Stimulated activated memory B cell treated with anti-CD40 and anti-IgM and Interleukin-4, amounts not matched to agents 10 μg/mL and 1 μg/mL and 100 μg/mL, for 72 hours (primary cell): Measurements from ENCODE around the gene SDK1.
A peak's percentile ranks its signal among the peaks of the same experiment; 100 is the strongest.

Experiments
- ATAC-seq: fragments of 150-1000 bp; cut with Tn5 transposase; 2 replicates; pipeline ENCODE4 v1.10.0; 2021
- H3K27ac Mint-ChIP-seq: one replicate; pipeline ENCODE4 v1.8.0; 2022; ENCODE audit warnings: mild to moderate bottlenecking, mixed read lengths
- H3K27me3 Mint-ChIP-seq: one replicate; pipeline ENCODE4 v1.8.0; 2022; ENCODE audit warnings: mixed read lengths
- H3K36me3 Mint-ChIP-seq: one replicate; pipeline ENCODE4 v1.8.0; 2022; ENCODE audit warnings: mixed read lengths
- H3K4me1 Mint-ChIP-seq: one replicate; pipeline ENCODE4 v1.8.0; 2022; ENCODE audit warnings: mixed read lengths
- H3K4me3 Mint-ChIP-seq: one replicate; pipeline ENCODE4 v1.8.0; 2022; ENCODE audit warnings: mild to moderate bottlenecking, moderate library complexity, mixed read lengths
- H3K9me3 Mint-ChIP-seq: one replicate; pipeline ENCODE4 v1.8.0; 2022; ENCODE audit warnings: mixed read lengths

Gene SDK1

DNA sequence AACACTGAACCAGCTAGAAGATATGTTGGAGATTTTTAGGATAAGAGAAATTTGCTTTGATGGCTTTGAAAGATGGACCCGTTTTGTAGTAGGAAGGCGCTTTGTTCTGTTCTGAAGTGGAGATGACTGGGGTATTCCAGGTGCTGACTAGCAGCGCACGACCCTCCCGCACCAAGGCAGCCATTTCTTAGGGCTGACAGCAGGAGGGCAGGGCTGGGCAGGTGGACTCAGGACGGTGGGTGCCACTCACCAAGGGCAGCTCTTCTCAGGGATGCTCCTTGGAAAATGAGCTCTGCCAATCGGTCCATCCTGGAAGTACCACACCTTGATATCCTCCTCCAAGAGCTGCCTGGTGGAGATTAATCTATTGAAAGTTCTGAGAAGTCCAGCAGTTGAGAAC, 917.4 kb downstream of the SDK1 start:
- no peak for ATAC-seq
- Mint-ChIP-seq H3K9me3 (peaks cover 3% of the 10 kb centered on the region), H3K27me3 (no peaks in the 10 kb centered on the region), H3K4me3 (no peak overlapping the region), H3K36me3 (no peaks in the 10 kb centered on the region), H3K27ac (no peak overlapping the region), H3K4me1 (no peaks in the 10 kb centered on the region)

DNA sequence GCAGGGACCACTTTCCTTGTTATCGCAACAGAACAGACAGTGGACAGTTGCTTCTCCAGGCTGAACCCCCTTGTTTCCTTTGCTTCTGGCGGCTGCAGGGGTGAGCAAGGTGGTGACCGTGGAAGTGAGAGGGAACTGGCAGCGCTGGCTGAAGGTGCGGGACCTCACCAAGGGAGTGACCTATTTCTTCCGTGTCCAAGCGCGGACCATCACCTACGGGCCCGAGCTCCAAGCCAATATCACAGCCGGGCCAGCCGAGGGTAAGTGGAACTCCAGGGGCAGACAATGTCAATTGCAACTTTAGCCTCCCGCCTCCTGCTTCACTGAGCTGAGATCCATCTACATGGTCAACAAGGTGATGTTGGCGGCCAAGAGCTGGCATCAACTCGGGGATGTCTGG, 919.0 kb downstream of the SDK1 start:
- no peak overlapping the region for H3K4me3 Mint-ChIP-seq
- H3K27me3 Mint-ChIP-seq, result no peaks in the 10 kb centered on the region
- peaks cover 3% of the 10 kb centered on the region for H3K9me3 Mint-ChIP-seq
- ATAC-seq, result no peak
- H3K4me1 Mint-ChIP-seq, result no peaks in the 10 kb centered on the region
- no peak overlapping the region for H3K27ac Mint-ChIP-seq
- no peaks in the 10 kb centered on the region for H3K36me3 Mint-ChIP-seq

DNA sequence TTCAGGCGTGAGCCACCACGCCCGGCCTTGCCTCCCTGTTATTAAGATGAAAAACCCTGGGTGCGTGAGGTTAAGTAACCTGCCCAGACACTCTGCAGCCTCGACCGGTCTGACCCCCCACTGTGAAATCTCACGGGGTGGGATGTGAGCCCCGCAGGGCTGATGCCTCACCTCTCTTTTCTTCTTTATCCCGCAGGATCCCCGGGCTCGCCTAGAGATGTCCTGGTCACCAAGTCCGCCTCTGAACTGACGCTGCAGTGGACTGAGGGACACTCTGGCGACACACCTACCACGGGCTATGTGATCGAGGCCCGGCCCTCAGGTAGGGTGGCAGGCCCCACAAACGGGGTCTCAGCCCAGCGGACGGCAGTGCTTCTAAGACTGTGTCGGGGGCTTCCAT, 920.0 kb downstream of the SDK1 start:
- Mint-ChIP-seq H3K27me3 (no peaks in the 10 kb centered on the region), H3K36me3 (no peaks in the 10 kb centered on the region), H3K4me1 (no peaks in the 10 kb centered on the region), H3K27ac (no peak overlapping the region), H3K9me3 (peaks cover 3% of the 10 kb centered on the region), H3K4me3 (no peak overlapping the region)
- ATAC-seq, result no peak

DNA sequence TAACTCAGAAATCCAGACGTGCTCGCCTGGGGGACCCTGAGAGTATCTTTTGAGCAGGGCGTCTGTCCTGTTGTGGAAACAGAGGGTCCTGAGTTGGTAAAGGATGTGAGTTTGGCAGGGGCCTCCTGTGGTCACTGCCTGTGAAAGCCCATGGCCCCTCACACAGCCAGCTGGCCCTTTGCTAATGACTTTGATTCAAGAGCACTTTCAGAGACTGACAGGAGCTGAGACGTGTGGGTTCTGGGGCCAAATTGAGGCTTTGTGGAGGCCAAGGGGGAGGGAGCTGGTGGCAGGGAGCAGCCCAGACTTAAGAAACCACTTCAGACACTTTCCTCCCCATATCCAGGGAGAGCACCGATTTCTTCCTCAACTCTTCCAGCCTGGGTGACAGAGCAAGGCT, 921.6 kb downstream of the SDK1 start:
- no peak for ATAC-seq
- H3K4me1 Mint-ChIP-seq, result no peaks in the 10 kb centered on the region
- H3K27ac Mint-ChIP-seq, result no peak overlapping the region
- no peaks in the 10 kb centered on the region for H3K36me3 Mint-ChIP-seq
- H3K9me3 Mint-ChIP-seq, result peaks cover 3% of the 10 kb centered on the region
- H3K4me3 Mint-ChIP-seq, result no peak overlapping the region
- H3K27me3 Mint-ChIP-seq, result no peaks in the 10 kb centered on the region

DNA sequence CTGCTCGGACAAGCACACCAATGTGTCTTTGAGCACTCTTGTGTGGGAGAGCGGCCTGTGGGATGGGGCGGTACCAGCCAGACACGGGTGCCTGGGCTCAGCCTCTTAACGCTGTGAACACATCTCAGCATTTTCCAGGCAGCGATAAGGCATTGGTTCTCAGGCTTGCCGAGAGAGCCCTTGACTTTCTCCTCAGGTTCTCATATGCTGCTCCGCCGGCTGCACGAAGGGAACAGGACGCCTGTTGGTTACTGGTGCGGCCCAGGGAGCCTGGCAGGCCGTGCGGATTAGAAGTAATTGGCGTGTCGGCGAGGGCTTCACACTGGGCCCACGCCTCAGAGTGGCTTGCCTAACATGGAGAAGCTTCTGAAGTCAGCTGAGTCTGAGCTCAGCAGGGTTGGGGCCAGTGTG, 924.3 kb downstream of the SDK1 start:
- Mint-ChIP-seq H3K27me3 (no peaks in the 10 kb centered on the region), H3K36me3 (no peaks in the 10 kb centered on the region), H3K4me1 (no peaks in the 10 kb centered on the region), H3K4me3 (no peak overlapping the region), H3K9me3 (peaks cover 7% of the 10 kb centered on the region), H3K27ac (no peak overlapping the region)
- ATAC-seq, result no peak

DNA sequence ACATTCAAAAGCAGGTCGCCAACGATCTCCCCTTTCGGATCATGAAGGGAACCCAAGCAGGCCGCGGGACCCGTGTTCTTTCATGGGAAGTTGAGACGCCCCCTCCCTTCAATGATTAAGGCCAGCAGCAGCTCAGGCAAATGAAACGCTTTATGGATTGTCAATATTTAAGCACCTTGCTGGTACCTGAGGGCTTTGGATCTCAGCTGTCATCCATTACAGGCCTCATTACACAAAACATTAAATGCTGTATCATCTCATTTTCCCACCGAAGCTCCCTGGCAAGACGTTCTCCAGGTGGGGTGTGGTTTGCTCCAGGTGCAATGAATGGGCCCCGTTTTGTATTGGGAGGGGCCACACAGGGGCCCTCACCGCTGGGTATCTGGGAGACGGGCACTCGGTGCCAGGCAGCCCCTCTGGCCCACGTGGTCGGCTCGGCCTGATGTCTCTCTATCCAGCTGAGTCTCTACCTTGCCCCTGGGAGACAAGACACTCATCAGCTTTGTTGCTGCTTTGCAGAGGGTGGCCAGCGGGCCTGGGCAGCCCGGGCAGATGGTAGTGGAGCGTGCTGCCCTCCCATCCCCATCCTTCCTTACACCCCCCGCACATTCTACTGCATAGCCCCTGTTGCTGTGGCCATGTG, 925.0 kb downstream of the SDK1 start:
- no peak overlapping the region for H3K4me3 Mint-ChIP-seq

DNA sequence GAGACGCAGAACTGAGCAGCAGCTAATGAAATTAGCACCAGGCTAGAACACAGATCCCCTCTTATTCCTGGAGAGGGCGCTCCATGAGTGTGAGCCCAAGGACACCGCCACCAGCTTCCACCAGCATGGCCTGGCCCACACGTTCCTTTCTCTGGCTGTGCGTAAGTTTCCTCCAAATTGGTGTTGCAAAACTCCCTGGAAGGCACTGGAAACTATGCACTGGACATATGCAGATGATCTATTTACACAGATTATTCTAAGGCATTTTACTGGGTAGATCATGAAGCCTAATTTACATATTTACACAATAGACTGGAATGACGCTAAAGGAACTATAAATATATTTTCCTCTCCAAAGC, 925.5 kb downstream of the SDK1 start:
- Mint-ChIP-seq H3K9me3 (peaks cover 9% of the 10 kb centered on the region), H3K4me3 (no peak overlapping the region), H3K27me3 (no peaks in the 10 kb centered on the region), H3K4me1 (no peaks in the 10 kb centered on the region), H3K27ac (no peak overlapping the region), H3K36me3 (no peaks in the 10 kb centered on the region)
- ATAC-seq, result peak; percentile 12

More for the DNA sequence above, 925.0 kb downstream of the SDK1 start:
- Mint-ChIP-seq H3K27ac (no peak overlapping the region), H3K36me3 (no peaks in the 10 kb centered on the region), H3K9me3 (peaks cover 9% of the 10 kb centered on the region), H3K27me3 (no peaks in the 10 kb centered on the region), H3K4me1 (no peaks in the 10 kb centered on the region)
- ATAC-seq, result no peak

DNA sequence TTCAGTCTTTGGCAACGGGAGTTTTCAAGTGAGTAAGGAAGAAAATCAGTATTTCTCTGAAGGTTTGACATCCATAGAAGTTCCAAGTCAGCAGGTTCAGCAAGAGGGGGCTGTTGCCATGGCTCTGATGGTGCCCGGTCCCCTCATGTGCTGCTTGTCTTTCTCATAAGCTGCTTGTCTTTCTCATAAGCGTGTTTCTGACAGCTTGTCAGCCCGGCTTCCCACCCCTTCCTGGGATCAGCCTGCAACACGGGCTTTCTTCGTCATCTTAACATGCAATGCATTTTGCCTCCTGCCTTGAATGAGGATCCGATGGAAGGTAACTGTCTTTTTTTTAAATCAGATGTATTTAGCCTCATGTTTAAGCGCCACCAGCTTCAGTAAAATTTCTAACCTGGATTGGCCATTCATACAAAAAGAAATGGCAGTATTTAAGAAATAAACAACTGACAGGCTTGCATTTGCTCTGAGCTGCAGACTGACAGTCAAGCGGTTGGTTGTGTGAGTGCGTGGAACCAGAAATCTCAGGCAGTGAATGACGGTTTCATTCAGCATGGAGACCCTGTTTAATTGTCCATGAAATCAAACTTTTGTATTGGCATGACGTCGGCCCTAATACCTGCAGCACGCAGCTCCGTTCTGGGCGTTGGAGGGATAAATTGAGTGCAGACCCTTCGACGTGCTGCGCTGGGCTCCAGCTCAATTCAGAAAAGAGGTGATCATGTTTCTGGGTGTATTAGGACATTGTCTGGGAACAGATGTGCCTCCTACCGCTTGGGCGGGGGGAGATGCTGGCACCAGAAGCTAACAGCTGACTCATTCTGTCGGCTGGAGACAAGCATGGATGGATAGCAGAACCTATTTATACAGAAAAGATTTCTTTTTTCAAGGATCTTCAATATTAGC, 926.3 kb downstream of the SDK1 start:
- Mint-ChIP-seq H3K27ac (no peak overlapping the region), H3K4me1 (no peaks in the 10 kb centered on the region), H3K4me3 (no peak overlapping the region)

DNA sequence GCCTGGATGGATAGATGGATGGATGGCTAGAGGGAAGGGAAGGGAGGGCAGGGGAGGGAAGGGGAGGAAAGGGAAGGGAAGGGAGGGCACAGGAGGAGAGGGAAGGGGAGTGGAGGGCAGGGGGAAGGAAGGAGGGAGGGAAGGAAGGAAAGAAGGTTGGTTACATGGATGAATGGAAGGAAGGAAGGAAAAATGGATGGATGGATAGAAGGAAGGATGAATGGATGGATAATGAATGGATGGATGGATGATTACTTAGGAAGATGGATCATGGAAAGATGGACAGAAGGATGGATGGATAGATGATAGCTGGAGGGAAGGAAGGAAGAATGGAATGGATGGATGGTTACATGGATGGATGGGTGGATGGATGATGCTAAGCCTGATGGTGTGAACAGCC, 929.3 kb downstream of the SDK1 start:
- Mint-ChIP-seq H3K27ac (no peak overlapping the region), H3K9me3 (peaks cover 9% of the 10 kb centered on the region), H3K36me3 (no peaks in the 10 kb centered on the region), H3K4me3 (no peak overlapping the region), H3K4me1 (no peaks in the 10 kb centered on the region), H3K27me3 (no peaks in the 10 kb centered on the region)
- no peak for ATAC-seq

More for the DNA sequence above, 926.3 kb downstream of the SDK1 start:
- ATAC-seq, result no peak
- Mint-ChIP-seq H3K36me3 (no peaks in the 10 kb centered on the region), H3K9me3 (peaks cover 9% of the 10 kb centered on the region), H3K27me3 (no peaks in the 10 kb centered on the region)

DNA sequence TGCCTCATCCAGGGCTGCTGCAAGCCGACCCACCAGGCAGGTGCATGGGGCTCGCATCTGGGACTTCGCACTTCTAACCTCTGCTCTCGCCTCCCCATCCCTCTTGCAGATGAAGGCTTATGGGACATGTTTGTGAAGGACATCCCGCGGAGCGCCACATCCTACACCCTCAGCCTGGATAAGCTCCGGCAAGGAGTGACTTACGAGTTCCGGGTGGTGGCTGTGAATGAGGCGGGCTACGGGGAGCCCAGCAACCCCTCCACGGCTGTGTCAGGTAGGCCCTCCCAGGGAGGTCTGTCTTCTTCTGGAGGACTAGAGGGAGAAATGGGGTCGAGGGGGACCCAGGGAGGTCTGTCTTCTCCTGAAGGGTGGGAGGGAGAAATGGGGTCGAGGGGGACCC, 932.1 kb downstream of the SDK1 start:
- Mint-ChIP-seq H3K36me3 (no peaks in the 10 kb centered on the region), H3K4me3 (no peak overlapping the region), H3K4me1 (no peaks in the 10 kb centered on the region), H3K27me3 (no peaks in the 10 kb centered on the region), H3K27ac (no peak overlapping the region), H3K9me3 (peaks cover 9% of the 10 kb centered on the region)
- no peak for ATAC-seq

DNA sequence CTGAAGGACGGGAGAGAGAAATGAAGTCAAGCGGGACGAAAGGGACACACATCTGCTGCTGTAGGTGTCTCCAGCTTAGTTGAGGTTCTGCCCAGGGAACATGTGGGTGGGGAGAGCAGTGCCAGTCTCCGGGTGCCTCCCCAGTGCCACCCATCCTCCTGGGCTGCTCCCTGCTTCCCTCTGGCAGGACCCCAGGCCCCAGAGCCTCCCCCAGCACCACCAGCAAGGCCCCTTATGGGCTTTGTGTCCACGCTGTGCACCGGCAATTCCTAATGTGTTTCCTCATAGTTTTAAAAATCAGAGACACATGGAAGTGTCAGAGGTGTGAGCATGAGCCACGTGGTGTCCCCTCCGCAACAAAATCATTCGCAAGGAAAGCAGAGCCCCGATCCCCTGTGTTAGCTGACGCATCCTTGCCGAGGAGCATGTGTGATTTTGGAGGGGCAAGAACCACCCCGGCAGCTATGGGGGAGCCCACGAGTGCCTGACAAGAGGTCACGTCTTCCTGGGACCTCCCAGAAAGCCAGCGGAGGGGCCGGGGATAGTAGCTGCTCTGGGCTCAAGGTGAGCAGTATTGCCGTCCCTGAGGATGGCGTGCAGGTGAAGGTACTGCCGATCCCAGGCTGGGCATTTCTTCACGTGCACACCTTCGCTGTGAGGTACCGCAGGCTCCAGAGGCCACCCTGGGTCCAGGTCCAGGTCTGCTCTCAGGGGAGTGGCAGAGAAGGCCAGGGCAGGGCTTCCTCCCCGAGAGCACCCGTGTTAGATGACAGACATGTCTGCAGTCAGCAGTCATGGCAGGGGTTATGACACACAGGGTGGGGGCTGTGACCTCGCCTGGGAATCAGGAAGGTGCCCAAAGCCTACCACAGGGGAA, 932.8 kb downstream of the SDK1 start:
- peaks cover 9% of the 10 kb centered on the region for H3K9me3 Mint-ChIP-seq
- no peaks in the 10 kb centered on the region for H3K27me3 Mint-ChIP-seq
- no peak for ATAC-seq
- H3K27ac Mint-ChIP-seq, result no peak overlapping the region
- H3K4me3 Mint-ChIP-seq, result no peak overlapping the region
- no peaks in the 10 kb centered on the region for H3K4me1 Mint-ChIP-seq
- no peaks in the 10 kb centered on the region for H3K36me3 Mint-ChIP-seq

DNA sequence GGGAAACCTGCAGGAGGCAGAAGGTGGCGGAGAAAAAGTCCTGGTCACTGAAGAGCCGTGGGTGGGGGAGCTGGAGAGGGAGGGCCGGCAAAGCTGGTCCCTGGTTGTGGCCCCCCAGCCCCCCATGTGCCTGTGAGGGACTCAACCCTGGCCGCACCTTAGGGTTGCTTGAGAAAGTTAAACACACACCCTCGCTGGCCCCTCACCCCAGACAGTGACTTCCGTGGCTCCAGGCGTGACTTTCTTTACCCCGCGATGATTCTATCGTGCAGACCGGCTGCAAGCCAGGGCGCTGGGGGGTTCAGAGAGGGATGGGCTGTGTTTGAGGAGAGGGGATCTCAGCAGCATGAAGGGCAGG, 933.4 kb downstream of the SDK1 start:
- no peaks in the 10 kb centered on the region for H3K27me3 Mint-ChIP-seq
- peaks cover 9% of the 10 kb centered on the region for H3K9me3 Mint-ChIP-seq
- ATAC-seq, result no peak
- H3K4me3 Mint-ChIP-seq, result no peak overlapping the region
- no peaks in the 10 kb centered on the region for H3K36me3 Mint-ChIP-seq
- no peak overlapping the region for H3K27ac Mint-ChIP-seq
- H3K4me1 Mint-ChIP-seq, result no peaks in the 10 kb centered on the region

DNA sequence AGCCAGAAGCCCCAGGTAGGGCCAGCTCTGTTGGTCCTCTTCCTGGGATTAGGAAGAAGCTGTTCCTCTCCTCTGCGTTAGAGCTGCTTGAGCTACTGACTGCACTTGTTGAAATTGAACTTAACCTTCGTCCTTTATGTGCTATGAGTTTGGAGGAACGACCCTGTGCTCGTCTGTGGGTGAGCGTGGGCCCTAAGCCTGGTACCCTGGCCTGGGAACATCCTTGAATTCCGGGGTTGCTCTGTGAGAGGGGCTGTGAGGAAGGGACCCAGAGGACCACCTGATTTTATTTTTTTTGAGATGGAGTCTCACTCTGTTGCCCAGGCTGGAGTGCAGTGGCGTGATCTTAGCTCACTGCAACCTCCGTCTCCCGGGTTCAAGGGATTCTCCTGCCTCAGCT, 933.8 kb downstream of the SDK1 start:
- Mint-ChIP-seq H3K9me3 (peaks cover 7% of the 10 kb centered on the region), H3K27ac (no peak overlapping the region), H3K4me1 (no peaks in the 10 kb centered on the region), H3K4me3 (no peak overlapping the region), H3K36me3 (no peaks in the 10 kb centered on the region), H3K27me3 (no peaks in the 10 kb centered on the region)
- no peak for ATAC-seq

DNA sequence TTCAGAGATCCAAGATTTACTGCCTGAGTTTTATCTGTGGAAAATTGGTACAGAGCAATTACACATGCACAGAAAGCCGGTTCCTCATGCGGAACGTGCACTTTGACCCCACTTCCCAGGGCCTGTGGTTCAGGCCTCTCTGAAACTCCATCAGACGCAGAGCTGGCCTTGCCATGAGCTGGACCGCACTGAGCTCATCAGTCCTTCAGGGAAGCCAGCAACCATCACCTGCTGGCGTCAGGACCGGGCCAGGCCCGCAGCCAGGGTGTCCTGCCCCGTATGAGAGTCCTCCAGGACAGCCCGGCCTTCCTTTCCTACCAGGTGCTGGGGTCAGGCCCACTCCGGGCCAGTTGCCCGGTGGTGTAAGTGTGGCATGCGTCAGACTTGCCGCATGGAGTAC, 934.5 kb downstream of the SDK1 start:
- Mint-ChIP-seq H3K4me1 (peaks cover 5% of the 10 kb centered on the region), H3K36me3 (no peaks in the 10 kb centered on the region), H3K9me3 (peaks cover under 1% of the 10 kb centered on the region), H3K4me3 (no peak overlapping the region), H3K27ac (no peak overlapping the region), H3K27me3 (peaks cover 5% of the 10 kb centered on the region)
- ATAC-seq, result no peak

DNA sequence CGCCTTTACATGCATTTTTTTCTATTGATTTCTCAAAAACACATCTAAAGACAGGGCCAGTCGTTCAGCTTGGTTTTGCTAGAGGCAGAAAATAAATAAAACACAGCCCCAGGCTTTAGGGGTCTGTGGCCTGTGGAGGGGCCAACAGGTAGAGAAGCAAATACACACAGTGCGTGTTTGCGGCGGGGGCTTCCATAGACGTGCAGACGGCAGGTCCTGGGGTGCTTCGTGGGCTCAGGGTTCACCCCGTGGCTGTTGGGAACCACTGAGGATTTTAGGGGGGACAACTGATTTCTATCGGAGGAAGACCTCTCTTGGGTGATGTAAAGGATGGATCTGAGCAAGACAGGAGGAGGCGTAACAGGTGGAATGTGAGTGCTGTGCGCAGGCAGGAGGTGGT, 935.3 kb downstream of the SDK1 start:
- H3K4me1 Mint-ChIP-seq, result peaks cover 9% of the 10 kb centered on the region
- H3K27me3 Mint-ChIP-seq, result peaks cover 9% of the 10 kb centered on the region
- no peak overlapping the region for H3K4me3 Mint-ChIP-seq
- no peak for ATAC-seq
- H3K27ac Mint-ChIP-seq, result no peak overlapping the region
- no peaks in the 10 kb centered on the region for H3K36me3 Mint-ChIP-seq
- no peaks in the 10 kb centered on the region for H3K9me3 Mint-ChIP-seq
